Endodermal cell (in vitro differentiated cells): ENCODE results near the gene INTS3. TPM values are rescaled to one million over a fixed set of nuclear protein-coding genes. Genes with fewer than 3 reads are reported as not detected.

ENCODE experiments used
- DNase-seq: peaks from one replicate; pipeline ENCODE4 v3.0.0-alpha.2; 2017
- H3K27ac ChIP-seq: 2 replicates; pipeline ENCODE4 v1.5.1; 2013; ENCODE audit warnings: mild to moderate bottlenecking, low read depth, low read length, moderate library complexity
- H3K27me3 ChIP-seq: 2 replicates; pipeline ENCODE4 v1.6.1; 2013; ENCODE audit warnings: mild to moderate bottlenecking, low read length, moderate library complexity; ENCODE audit not compliant: insufficient read depth, control insufficient read depth, poor library complexity, severe bottlenecking
- H3K36me3 ChIP-seq: 2 replicates; pipeline ENCODE4 v1.7.0; 2013; ENCODE audit warnings: mild to moderate bottlenecking, low read length, moderate library complexity; ENCODE audit not compliant: control insufficient read depth, insufficient read depth
- H3K4me1 ChIP-seq: one replicate; pipeline ENCODE4 v1.7.0; 2013; ENCODE audit warnings: low read length; ENCODE audit not compliant: control insufficient read depth, insufficient read depth
- H3K4me3 ChIP-seq: 2 replicates; pipeline ENCODE4 v1.5.1; 2013; ENCODE audit warnings: mild to moderate bottlenecking, low read length, moderate library complexity
- H3K9ac ChIP-seq: 2 replicates; pipeline ENCODE4 v1.6.1; 2013; ENCODE audit warnings: mild to moderate bottlenecking, low read length, moderate library complexity; ENCODE audit not compliant: poor library complexity, severe bottlenecking; ENCODE audit errors: extremely low read depth
- H3K9me3 ChIP-seq: 2 replicates; pipeline ENCODE4 v1.6.1; 2013; ENCODE audit warnings: mild to moderate bottlenecking, low read length, moderate library complexity; ENCODE audit not compliant: control insufficient read depth
- H3K27ac Mint-ChIP-seq: 2 replicates; pipeline ENCODE4 v1.8.0; 2020; ENCODE audit warnings: mixed read lengths
- H3K27me3 Mint-ChIP-seq: 2 replicates; pipeline ENCODE4 v1.8.0; 2021; ENCODE audit warnings: mild to moderate bottlenecking, mixed read lengths; ENCODE audit not compliant: insufficient read depth
- H3K36me3 Mint-ChIP-seq: 2 replicates; pipeline ENCODE4 v1.8.0; 2020; ENCODE audit warnings: low read depth, mixed read lengths
- H3K4me1 Mint-ChIP-seq: 2 replicates; pipeline ENCODE4 v1.8.0; 2020; ENCODE audit warnings: mixed read lengths
- H3K4me3 Mint-ChIP-seq: 2 replicates; pipeline ENCODE4 v1.8.0; 2020; ENCODE audit warnings: mild to moderate bottlenecking, moderate library complexity, mixed read lengths
- H3K9me3 Mint-ChIP-seq: 2 replicates; pipeline ENCODE4 v1.8.0; 2020; ENCODE audit warnings: mild to moderate bottlenecking, mixed read lengths
- CTCF ChIP-seq: fragments of 200-600 bp; sonication (generic); conservative IDR thresholded peaks from 2 replicates; pipeline ENCODE4 v1.5.0; 2021; ENCODE audit warnings: antibody characterized with exemption, mild to moderate bottlenecking
- WGBS, 2 experiments: methylation state at CpG; one replicate each; pipeline versions ENCODE4 v1.1.5 to v1.1.7; 2013; ENCODE audit warnings: missing lambda C conversion rate in 2 of 2, mixed read lengths in 1 of 2; ENCODE audit not compliant: insufficient coverage in 1 of 2, insufficient read length in 1 of 2; 5-methylcytosine and 5-hydroxymethylcytosine counted together
- total RNA-seq, 2 donors: library from RNA; stranded (reverse); fragmentation: NEBNext Ultra II Directional in 1 of 2; extraction: Animal tissue kit (Norgen Biotek cat#: 25700) in 1 of 2; gene quantifications; 2 replicates in 1 of 2; 3 replicates in 1 of 2; pipeline ENCODE4 v1.2.1, GENCODE V29; 2021

INTS3 gene
- total RNA-seq, 2 donors from 2014 or later, result 94.4 to 117 TPM

GRCh38 chr1:153679337-153680119 is 48.3 kb upstream of the INTS3 start:
- 5 to 8% methylated on average over 39 to 73 of the region's 73 CpGs for WGBS, 2 experiments
- no peaks in the 10 kb centered on the region for H3K36me3 Mint-ChIP-seq
- peaks cover 10% of the 10 kb centered on the region for H3K4me1 Mint-ChIP-seq
- H3K27me3 Mint-ChIP-seq, result peaks cover 37% of the 10 kb centered on the region
- H3K9me3 ChIP-seq, result no peaks in the 10 kb centered on the region
- no peaks in the 10 kb centered on the region for H3K4me1 ChIP-seq
- H3K36me3 ChIP-seq, result no peaks in the 10 kb centered on the region
- peak overlapping the region; percentile 71 for H3K4me3 Mint-ChIP-seq
- no peak overlapping the region for H3K27ac ChIP-seq
- peaks cover 33% of the 10 kb centered on the region for H3K27me3 ChIP-seq
- H3K27ac Mint-ChIP-seq, result no peak overlapping the region
- H3K9ac ChIP-seq, result no peak overlapping the region
- DNase-seq, result peak; percentile 77
- peak; percentile 66 for TF ChIP-seq CTCF
- H3K9me3 Mint-ChIP-seq, result no peaks in the 10 kb centered on the region
- peak overlapping the region; percentile 73 for H3K4me3 ChIP-seq

GRCh38 chr1:153680120-153680403 is 47.8 kb upstream of the INTS3 start:
- Histone ChIP-seq H3K27ac (no peak overlapping the region), H3K9ac (no peak overlapping the region), H3K9me3 (no peaks in the 10 kb centered on the region), H3K4me1 (no peaks in the 10 kb centered on the region), H3K36me3 (no peaks in the 10 kb centered on the region), H3K4me3 (peak overlapping the region; percentile 73), H3K27me3 (peaks cover 33% of the 10 kb centered on the region)
- peaks cover 37% of the 10 kb centered on the region for H3K27me3 Mint-ChIP-seq
- H3K4me1 Mint-ChIP-seq, result peaks cover 10% of the 10 kb centered on the region
- H3K9me3 Mint-ChIP-seq, result no peaks in the 10 kb centered on the region
- peak; percentile 59 for DNase-seq
- H3K27ac Mint-ChIP-seq, result no peak overlapping the region
- 24 to 27% methylated on average over 4 to 10 of the region's 10 CpGs for WGBS, 2 experiments
- peak overlapping the region; percentile 71 for H3K4me3 Mint-ChIP-seq
- H3K36me3 Mint-ChIP-seq, result no peaks in the 10 kb centered on the region
- no peak for TF ChIP-seq CTCF

GRCh38 chr1:153682730-153683129 is 45.1 kb upstream of the INTS3 start:
- H3K27me3 Mint-ChIP-seq, result peaks cover 37% of the 10 kb centered on the region
- H3K9ac ChIP-seq, result no peak overlapping the region
- H3K4me3 ChIP-seq, result no peak overlapping the region
- H3K4me3 Mint-ChIP-seq, result no peak overlapping the region
- no peak overlapping the region for H3K27ac Mint-ChIP-seq
- peaks cover 33% of the 10 kb centered on the region for H3K27me3 ChIP-seq
- no peaks in the 10 kb centered on the region for H3K9me3 ChIP-seq
- no peak overlapping the region for H3K27ac ChIP-seq
- H3K4me1 ChIP-seq, result no peaks in the 10 kb centered on the region
- no peaks in the 10 kb centered on the region for H3K9me3 Mint-ChIP-seq
- H3K36me3 ChIP-seq, result no peaks in the 10 kb centered on the region
- no peak for DNase-seq
- 93% methylated on average over 5 to 7 of the region's 7 CpGs for WGBS, 2 experiments
- no peaks in the 10 kb centered on the region for H3K36me3 Mint-ChIP-seq
- peaks cover 9% of the 10 kb centered on the region for H3K4me1 Mint-ChIP-seq
- TF ChIP-seq CTCF, result no peak
